Uterus (tissue), 4 donors: ENCODE measurements around the gene SMARCA5. TPM values are rescaled to one million over a fixed set of nuclear protein-coding genes. Genes with fewer than 3 reads are reported as not detected.

Experiments used
- DNase-seq, 2 donors: peaks; one replicate each; pipeline ENCODE4 v3.0.0-alpha.2; 2019 to 2020
- H3K27ac ChIP-seq, 2 donors: fragments of 200-600 bp; sonication (generic); 1 replicate in 1 of 2; 2 replicates in 1 of 2; pipeline ENCODE4 v1.5.1; 2016 to 2018
- H3K27me3 ChIP-seq, 2 donors: fragments of 200-600 bp; sonication (generic); one replicate each; pipeline ENCODE4 v1.5.1; 2018 to 2019; ENCODE audit warnings: control low read depth in 1 of 2
- H3K36me3 ChIP-seq, 2 donors: fragments of 200-600 bp; sonication (generic); one replicate each; pipeline ENCODE4 v1.5.1; 2019; ENCODE audit warnings: control low read depth in 1 of 2
- H3K4me1 ChIP-seq, 2 donors: fragments of 200-600 bp; sonication (generic); one replicate each; pipeline ENCODE4 v1.5.1; 2018 to 2019; ENCODE audit warnings: control low read depth in 1 of 2
- H3K4me3 ChIP-seq, 2 donors: fragments of 200-600 bp; sonication (generic); 1 replicate in 1 of 2; 2 replicates in 1 of 2; pipeline ENCODE4 v1.5.1; 2018 to 2019; ENCODE audit warnings: mild to moderate bottlenecking in 1 of 2
- H3K9me3 ChIP-seq, 2 donors: fragments of 200-600 bp; sonication (generic); one replicate each; pipeline ENCODE4 v1.5.1; 2019; ENCODE audit warnings: control low read depth in 1 of 2
- POLR2A ChIP-seq, 2 donors: fragments of 450-650 bp; IDR thresholded peaks; one replicate each; pipeline ENCODE4 v1.6.1; 2016; ENCODE audit warnings: antibody characterized with exemption in 2 of 2, mild to moderate bottlenecking in 1 of 2, moderate library complexity in 1 of 2
- intact Hi-C: fragments of 100-400 bp; cut with DNase I; formaldehyde crosslinking; loops from one replicate; pipeline ENCODE4 v1.15.1; 2023; ENCODE audit warnings: low total_unique reads
- total RNA-seq, 4 donors: library from RNA; depleted of rRNA in 3 of 4; stranded (reverse); fragments of >200 nt in 3 of 4; gene quantifications; one replicate each; pipeline versions ENCODE4 v1.1.0 to v1.2.4, GENCODE V29; 2014 to 2023
- TF ChIP-seq, protein P1 (sequence below), 4 experiments: fragments of 200-600 bp in 2 of 4; fragments of 450-650 bp in 2 of 4; sonication (generic) in 2 of 4; IDR thresholded peaks; one replicate each; pipeline ENCODE4 v1.5.1; 2016 to 2019; ENCODE audit warnings: antibody characterized with exemption in 4 of 4, mild to moderate bottlenecking in 2 of 4, moderate library complexity in 1 of 4
- donor health status: DM: yes; HTN: yes; CAD: no.

The SMARCA5 gene
- total RNA-seq, 4 donors from 2014 or later: 25.6 to 87.1 (median 63.9) TPM

- TF ChIP-seq POLR2A (IDR thresholded peaks at IDR 0.05): no peak
- TF ChIP-seq, protein P1, sequence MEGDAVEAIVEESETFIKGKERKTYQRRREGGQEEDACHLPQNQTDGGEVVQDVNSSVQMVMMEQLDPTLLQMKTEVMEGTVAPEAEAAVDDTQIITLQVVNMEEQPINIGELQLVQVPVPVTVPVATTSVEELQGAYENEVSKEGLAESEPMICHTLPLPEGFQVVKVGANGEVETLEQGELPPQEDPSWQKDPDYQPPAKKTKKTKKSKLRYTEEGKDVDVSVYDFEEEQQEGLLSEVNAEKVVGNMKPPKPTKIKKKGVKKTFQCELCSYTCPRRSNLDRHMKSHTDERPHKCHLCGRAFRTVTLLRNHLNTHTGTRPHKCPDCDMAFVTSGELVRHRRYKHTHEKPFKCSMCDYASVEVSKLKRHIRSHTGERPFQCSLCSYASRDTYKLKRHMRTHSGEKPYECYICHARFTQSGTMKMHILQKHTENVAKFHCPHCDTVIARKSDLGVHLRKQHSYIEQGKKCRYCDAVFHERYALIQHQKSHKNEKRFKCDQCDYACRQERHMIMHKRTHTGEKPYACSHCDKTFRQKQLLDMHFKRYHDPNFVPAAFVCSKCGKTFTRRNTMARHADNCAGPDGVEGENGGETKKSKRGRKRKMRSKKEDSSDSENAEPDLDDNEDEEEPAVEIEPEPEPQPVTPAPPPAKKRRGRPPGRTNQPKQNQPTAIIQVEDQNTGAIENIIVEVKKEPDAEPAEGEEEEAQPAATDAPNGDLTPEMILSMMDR (IDR thresholded peaks at IDR 0.05): no peak
- Histone ChIP-seq H3K4me3 (no peak overlapping the region), H3K9me3 (peaks cover 0 to 5% of the 10 kb centered on the region in 2 donors), H3K27me3 (no peaks in the 10 kb centered on the region), H3K4me1 (no peaks in the 10 kb centered on the region), H3K27ac (no peak overlapping the region), H3K36me3 (no peaks in the 10 kb centered on the region)
- intact Hi-C loops: no loop called here
- no peak for DNase-seq
Measured at GRCh38 chr4:143606480-143606879, 93.0 kb downstream of the SMARCA5 start.

Other genes starting within 250 kb of the SMARCA5 start
- 10 to 100 TPM; 50.4 to 65.3 (median 63.7) TPM for gene GAB1, start 176.8 kb upstream of the SMARCA5 start, total RNA-seq
- 1 to 10 TPM in 1 of 4 donors, not detected in 3; 1.9 TPM for gene FREM3, start 187.0 kb downstream of the SMARCA5 start, total RNA-seq